HEK293T (cell line): ENCODE measurements around the gene TAPBP.

Source experiments
- BHLHE40 ChIP-seq: fragments of 450-650 bp; IDR thresholded peaks from 2 replicates; pipeline ENCODE4 v1.6.1; 2016; ENCODE audit warnings: mild to moderate bottlenecking, moderate library complexity, borderline replicate concordance
- FOXK2 ChIP-seq: fragments of 450-650 bp; IDR thresholded peaks from 2 replicates; pipeline ENCODE4 v1.6.1; 2016; ENCODE audit warnings: mild to moderate bottlenecking
- FOXM1 ChIP-seq: fragments of 450-650 bp; IDR thresholded peaks from 2 replicates; pipeline ENCODE4 v1.6.1; 2017; ENCODE audit warnings: mild to moderate bottlenecking, borderline replicate concordance
- HDGF ChIP-seq: fragments of 450-650 bp; IDR thresholded peaks from 2 replicates; pipeline ENCODE4 v1.6.1; 2017; ENCODE audit warnings: antibody characterized with exemption, borderline replicate concordance
- SP1 ChIP-seq: fragments of 450-650 bp; IDR thresholded peaks from 2 replicates; pipeline ENCODE4 v1.6.1; 2017
- TARDBP ChIP-seq: fragments of 450-650 bp; IDR thresholded peaks from 2 replicates; pipeline ENCODE4 v1.6.1; 2016

GRCh38 chr6:33304216-33304615, 9.7 kb downstream of the TAPBP start:
- no peak for TF ChIP-seq TARDBP
- TF ChIP-seq SP1: no peak
- no peak for TF ChIP-seq HDGF
- TF ChIP-seq BHLHE40: no peak
- TF ChIP-seq FOXK2: no peak
- no peak for TF ChIP-seq FOXM1
